Measurements from ENCODE around the gene ACER3.

- TF ChIP-seq POLR2AphosphoS5 (IDR thresholded peaks at IDR 0.05) = no peak
- TF ChIP-seq, protein P1, sequence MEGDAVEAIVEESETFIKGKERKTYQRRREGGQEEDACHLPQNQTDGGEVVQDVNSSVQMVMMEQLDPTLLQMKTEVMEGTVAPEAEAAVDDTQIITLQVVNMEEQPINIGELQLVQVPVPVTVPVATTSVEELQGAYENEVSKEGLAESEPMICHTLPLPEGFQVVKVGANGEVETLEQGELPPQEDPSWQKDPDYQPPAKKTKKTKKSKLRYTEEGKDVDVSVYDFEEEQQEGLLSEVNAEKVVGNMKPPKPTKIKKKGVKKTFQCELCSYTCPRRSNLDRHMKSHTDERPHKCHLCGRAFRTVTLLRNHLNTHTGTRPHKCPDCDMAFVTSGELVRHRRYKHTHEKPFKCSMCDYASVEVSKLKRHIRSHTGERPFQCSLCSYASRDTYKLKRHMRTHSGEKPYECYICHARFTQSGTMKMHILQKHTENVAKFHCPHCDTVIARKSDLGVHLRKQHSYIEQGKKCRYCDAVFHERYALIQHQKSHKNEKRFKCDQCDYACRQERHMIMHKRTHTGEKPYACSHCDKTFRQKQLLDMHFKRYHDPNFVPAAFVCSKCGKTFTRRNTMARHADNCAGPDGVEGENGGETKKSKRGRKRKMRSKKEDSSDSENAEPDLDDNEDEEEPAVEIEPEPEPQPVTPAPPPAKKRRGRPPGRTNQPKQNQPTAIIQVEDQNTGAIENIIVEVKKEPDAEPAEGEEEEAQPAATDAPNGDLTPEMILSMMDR (IDR thresholded peaks at IDR 0.05) = no peak
- TF ChIP-seq POLR2A (IDR thresholded peaks at IDR 0.05) = no peak
- TF ChIP-seq EP300 (IDR thresholded peaks at IDR 0.05) = no peak
These were observed 40.5 kb upstream of the ACER3 start for GRCh38 chr11:76820184-76820566.

All from upper lobe of left lung (tissue), 4 donors.